Muscle layer of duodenum (tissue), 2 donors: ENCODE results near the gene NCK1.

Experiments
- H3K27ac ChIP-seq: one replicate; pipeline ENCODE4 v1.7.0; 2013; ENCODE audit warnings: mild to moderate bottlenecking, low read length
- H3K27me3 ChIP-seq: one replicate; pipeline ENCODE4 v1.7.0; 2013; ENCODE audit warnings: low read depth, mild to moderate bottlenecking, control low read depth, low read length
- H3K36me3 ChIP-seq, 2 donors: one replicate each; pipeline ENCODE4 v1.7.0; 2013; ENCODE audit warnings: low read length in 2 of 2, control low read depth in 1 of 2, mild to moderate bottlenecking in 1 of 2; ENCODE audit not compliant: insufficient read depth in 2 of 2, control insufficient read depth in 1 of 2
- H3K4me1 ChIP-seq, 2 donors: one replicate each; pipeline ENCODE4 v1.7.0; 2013; ENCODE audit warnings: low read length in 2 of 2, mild to moderate bottlenecking in 2 of 2, control low read depth in 1 of 2, moderate library complexity in 1 of 2; ENCODE audit not compliant: insufficient read depth in 2 of 2, control insufficient read depth in 1 of 2
- H3K4me3 ChIP-seq, 2 donors: one replicate each; pipeline ENCODE4 v1.7.0; 2013; ENCODE audit warnings: low read length in 2 of 2, low read depth in 1 of 2, mild to moderate bottlenecking in 1 of 2
- H3K9me3 ChIP-seq, 2 donors: one replicate each; pipeline ENCODE4 v1.7.0; 2013; ENCODE audit warnings: low read length in 2 of 2, control low read depth in 1 of 2, mild to moderate bottlenecking in 1 of 2; ENCODE audit not compliant: control insufficient read depth in 1 of 2
- donor health status: healthy.

NCK1 gene

GRCh38 chr3:136932523-136932922, 70.5 kb downstream of the NCK1 start:
- Histone ChIP-seq H3K4me3 (no peak overlapping the region), H3K4me1 (peaks cover 4 to 22% of the 10 kb centered on the region in 2 donors), H3K27me3 (no peaks in the 10 kb centered on the region), H3K36me3 (peaks cover 0 to 4% of the 10 kb centered on the region in 2 donors), H3K9me3 (no peaks in the 10 kb centered on the region), H3K27ac (no peak overlapping the region)

- no peak overlapping the region for H3K27ac ChIP-seq
- H3K27me3 ChIP-seq = no peaks in the 10 kb centered on the region
- no peak overlapping the region for H3K4me3 ChIP-seq
- no peaks in the 10 kb centered on the region for H3K9me3 ChIP-seq
- peaks cover 4 to 27% of the 10 kb centered on the region in 2 donors for H3K4me1 ChIP-seq
- peaks cover 0 to 3% of the 10 kb centered on the region in 2 donors for H3K36me3 ChIP-seq
Observed at GRCh38 chr3:136932978-136933772, 71.2 kb downstream of the NCK1 start.

GRCh38 chr3:136937175-136937574, 75.2 kb downstream of the NCK1 start:
- no peak overlapping the region for H3K4me3 ChIP-seq
- peaks cover 0 to 28% of the 10 kb centered on the region in 2 donors for H3K4me1 ChIP-seq
- no peak overlapping the region for H3K27ac ChIP-seq

GRCh38 chr3:136937851-136938250, 75.8 kb downstream of the NCK1 start:
- no peaks in the 10 kb centered on the region for H3K9me3 ChIP-seq
- no peaks in the 10 kb centered on the region for H3K27me3 ChIP-seq
- no peak overlapping the region for H3K27ac ChIP-seq
- H3K4me1 ChIP-seq = peaks cover 0 to 31% of the 10 kb centered on the region in 2 donors
- no peak overlapping the region for H3K4me3 ChIP-seq
- no peaks in the 10 kb centered on the region for H3K36me3 ChIP-seq

More at GRCh38 chr3:136937175-136937574, 75.2 kb downstream of the NCK1 start:
- Histone ChIP-seq H3K36me3 (no peaks in the 10 kb centered on the region), H3K9me3 (no peaks in the 10 kb centered on the region), H3K27me3 (no peaks in the 10 kb centered on the region)

GRCh38 chr3:136938334-136938733, 76.3 kb downstream of the NCK1 start:
- Histone ChIP-seq H3K9me3 (no peaks in the 10 kb centered on the region), H3K27ac (no peak overlapping the region), H3K27me3 (no peaks in the 10 kb centered on the region), H3K36me3 (no peaks in the 10 kb centered on the region), H3K4me1 (peaks cover 0 to 31% of the 10 kb centered on the region in 2 donors), H3K4me3 (no peak overlapping the region)

- no peak overlapping the region for H3K4me3 ChIP-seq
Observed at GRCh38 chr3:136939489-136939888, 77.5 kb downstream of the NCK1 start.

GRCh38 chr3:136942803-136943202, 80.8 kb downstream of the NCK1 start:
- Histone ChIP-seq H3K27ac (no peak overlapping the region), H3K36me3 (peaks cover 9 to 10% of the 10 kb centered on the region in 2 donors), H3K4me1 (peaks cover 0 to 34% of the 10 kb centered on the region in 2 donors), H3K4me3 (no peak overlapping the region), H3K27me3 (no peaks in the 10 kb centered on the region), H3K9me3 (no peaks in the 10 kb centered on the region)

More at GRCh38 chr3:136939489-136939888, 77.5 kb downstream of the NCK1 start:
- Histone ChIP-seq H3K27me3 (no peaks in the 10 kb centered on the region), H3K9me3 (no peaks in the 10 kb centered on the region), H3K27ac (no peak overlapping the region), H3K4me1 (peaks cover 0 to 34% of the 10 kb centered on the region in 2 donors), H3K36me3 (no peaks in the 10 kb centered on the region)

- Histone ChIP-seq H3K9me3 (no peaks in the 10 kb centered on the region), H3K27me3 (no peaks in the 10 kb centered on the region), H3K27ac (no peak overlapping the region), H3K4me1 (peaks cover 0 to 27% of the 10 kb centered on the region in 2 donors), H3K36me3 (peaks cover 9 to 10% of the 10 kb centered on the region in 2 donors), H3K4me3 (no peak overlapping the region)
Observed at GRCh38 chr3:136943436-136943835, 81.4 kb downstream of the NCK1 start.

- Histone ChIP-seq H3K9me3 (no peaks in the 10 kb centered on the region), H3K27ac (no peak overlapping the region), H3K36me3 (peaks cover 9 to 10% of the 10 kb centered on the region in 2 donors), H3K4me3 (no peak overlapping the region), H3K4me1 (peaks cover 0 to 16% of the 10 kb centered on the region in 2 donors), H3K27me3 (no peaks in the 10 kb centered on the region)
Observed at GRCh38 chr3:136946978-136947377, 85.0 kb downstream of the NCK1 start.

- H3K9me3 ChIP-seq = no peaks in the 10 kb centered on the region
- no peak overlapping the region for H3K4me3 ChIP-seq
- peaks cover 9 to 10% of the 10 kb centered on the region in 2 donors for H3K36me3 ChIP-seq
- H3K27ac ChIP-seq = no peak overlapping the region
- H3K27me3 ChIP-seq = no peaks in the 10 kb centered on the region
- H3K4me1 ChIP-seq = peaks cover 0 to 13% of the 10 kb centered on the region in 2 donors
Observed at GRCh38 chr3:136947477-136947876, 85.5 kb downstream of the NCK1 start.

- Histone ChIP-seq H3K4me3 (no peak overlapping the region), H3K27ac (no peak overlapping the region), H3K4me1 (no peaks in the 10 kb centered on the region), H3K27me3 (no peaks in the 10 kb centered on the region), H3K9me3 (no peaks in the 10 kb centered on the region), H3K36me3 (peaks cover 9 to 10% of the 10 kb centered on the region in 2 donors)
Observed at GRCh38 chr3:136949146-136949545, 87.1 kb downstream of the NCK1 start.
